ENCODE data around the gene BLOC1S2. TPM values are rescaled to one million over a fixed set of nuclear protein-coding genes. Genes with fewer than 3 reads are reported as not detected.
A peak's percentile ranks its signal among the peaks of the same experiment; 100 is the strongest.

Gene BLOC1S2
- total RNA-seq, 2 donors from 2014 or later = 4.3 to 16.1 TPM

GRCh38 chr10:100330079-100330478 lies 43.6 kb upstream of the BLOC1S2 start, which contains the start of gene PKD2L1:
PKD2L1 (minus strand) TSS chr10:100330228; CDS start chr10:100330103, 125 bp downstream.
- intact Hi-C loops (cut with DNase I) = loop anchor here (10.0 kb wide), 1 partner anchor 185 kb away; the partner anchor contains the start of gene SEC31B
- H3K27ac ChIP-seq = no peak within 1 kb of the TSS
- no peaks in the 10 kb centered on the region for H3K9me3 ChIP-seq
- no peak for TF ChIP-seq POLR2A (IDR thresholded peaks at IDR 0.05)
- no peak for TF ChIP-seq CTCF (IDR thresholded peaks at IDR 0.05)
- H3K4me3 ChIP-seq = no peak within 1 kb of the TSS
- WGBS, 2 donors = 50 to 57% methylated on average over 4 to 5 of the region's 5 CpGs
- DNase-seq = no peak
- no peaks in the 10 kb centered on the region for H3K27me3 ChIP-seq
- no peaks in the 10 kb centered on the region for H3K4me1 ChIP-seq
- no peak for ATAC-seq
- H3K36me3 ChIP-seq (replicated peaks in 1 of 2; ENCODE audit: insufficient read depth in 1 of 2, low read depth in 2 of 2) = no peaks in the 10 kb centered on the region

DNA sequence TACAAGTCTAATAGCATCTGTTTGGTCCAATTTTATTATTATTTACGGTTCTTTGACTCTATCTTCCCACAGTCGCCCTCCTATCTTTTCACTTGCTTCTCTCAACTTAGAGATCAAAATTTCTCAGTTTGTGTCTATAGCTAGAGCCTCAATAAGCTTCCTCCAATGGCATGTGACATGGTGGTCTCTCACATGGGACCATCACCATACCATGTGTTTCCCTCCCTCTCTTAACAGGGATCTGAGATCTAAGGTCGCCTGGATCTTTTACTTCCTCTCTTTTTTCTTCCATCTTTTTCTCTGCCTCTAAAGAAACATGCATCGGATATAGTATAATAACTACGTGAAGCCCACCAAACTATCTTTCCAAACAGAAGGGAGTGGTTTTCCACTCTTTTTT lies 41.7 kb upstream of the BLOC1S2 start:
- DNase-seq (no peak), ATAC-seq (no peak)
- no peak overlapping the region for H3K27ac ChIP-seq

GRCh38 chr10:100327718-100328009 lies 41.2 kb upstream of the BLOC1S2 start:
- H3K36me3 ChIP-seq (replicated peaks in 1 of 2; ENCODE audit: insufficient read depth in 1 of 2, low read depth in 2 of 2) = no peaks in the 10 kb centered on the region
- WGBS, 2 donors = 48 to 51% methylated on average over 3 of the region's 3 CpGs
- H3K9me3 ChIP-seq = no peaks in the 10 kb centered on the region
- no peaks in the 10 kb centered on the region for H3K4me1 ChIP-seq
- no peak overlapping the region for H3K27ac ChIP-seq
- no peaks in the 10 kb centered on the region for H3K27me3 ChIP-seq
- no peak for TF ChIP-seq CTCF (IDR thresholded peaks at IDR 0.05)
- TF ChIP-seq POLR2A (IDR thresholded peaks at IDR 0.05) = no peak
- intact Hi-C loops (cut with DNase I) = no loop called here
- ATAC-seq (no peak), DNase-seq (no peak)
- H3K4me3 ChIP-seq = no peak overlapping the region

More for the DNA sequence above, 41.7 kb upstream of the BLOC1S2 start:
- Histone ChIP-seq H3K4me3 (no peak overlapping the region), H3K4me1 (no peaks in the 10 kb centered on the region), H3K9me3 (no peaks in the 10 kb centered on the region), H3K27me3 (no peaks in the 10 kb centered on the region), H3K36me3 (replicated peaks in 1 of 2; ENCODE audit: insufficient read depth in 1 of 2, low read depth in 2 of 2) (no peaks in the 10 kb centered on the region)
- TF ChIP-seq CTCF (IDR thresholded peaks at IDR 0.05) (no peak), POLR2A (IDR thresholded peaks at IDR 0.05) (no peak)
- 37 to 54% methylated on average over 5 of the region's 5 CpGs for WGBS, 2 donors
- intact Hi-C loops (cut with DNase I) = no loop called here

DNA sequence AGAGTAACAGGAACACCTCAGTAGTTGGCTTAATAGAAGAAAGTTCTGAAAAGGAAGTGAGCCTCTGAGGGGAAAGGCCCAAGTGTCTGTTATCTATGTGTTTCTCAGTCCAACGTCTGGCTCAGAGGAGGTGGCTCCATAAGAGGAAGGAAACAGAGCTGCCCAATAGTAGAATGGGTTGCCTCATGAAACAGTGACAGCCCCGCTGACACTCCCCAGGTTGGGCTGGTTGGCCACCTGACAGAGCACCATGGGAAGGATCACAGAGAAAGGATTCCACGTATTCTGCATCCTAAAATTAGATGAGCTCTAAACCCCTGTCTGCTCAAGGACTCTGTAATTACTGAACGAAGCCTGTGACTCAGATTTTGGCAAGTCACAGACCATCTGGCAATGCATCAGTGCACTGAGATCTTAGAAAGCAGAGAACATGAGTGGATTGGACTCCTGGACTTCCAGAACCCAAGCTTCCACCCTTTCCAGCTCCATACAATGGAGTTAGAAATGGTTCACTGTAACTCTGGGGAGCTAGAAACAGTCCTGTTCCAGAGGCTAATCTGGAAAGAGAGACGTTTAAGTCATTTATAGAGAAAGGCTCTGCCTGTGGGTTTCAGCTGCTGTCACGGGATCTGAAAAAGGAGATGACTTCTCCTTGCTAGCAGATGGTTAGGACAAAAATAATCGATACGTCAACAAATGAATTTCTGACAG lies 40.7 kb upstream of the BLOC1S2 start:
- H3K9me3 ChIP-seq = no peaks in the 10 kb centered on the region
- ATAC-seq (no peak), DNase-seq (peak in 1 of 4 donors; percentile 38)
- TF ChIP-seq POLR2A (IDR thresholded peaks at IDR 0.05) (no peak), CTCF (IDR thresholded peaks at IDR 0.05) (no peak)
- no peaks in the 10 kb centered on the region for H3K36me3 ChIP-seq (replicated peaks in 1 of 2; ENCODE audit: insufficient read depth in 1 of 2, low read depth in 2 of 2)
- no peaks in the 10 kb centered on the region for H3K27me3 ChIP-seq
- no peak overlapping the region for H3K27ac ChIP-seq
- H3K4me3 ChIP-seq = no peak overlapping the region
- H3K4me1 ChIP-seq = no peaks in the 10 kb centered on the region
- WGBS, 2 donors = 46 to 47% methylated on average over 8 of the region's 8 CpGs
- intact Hi-C loops (cut with DNase I) = no loop called here

DNA sequence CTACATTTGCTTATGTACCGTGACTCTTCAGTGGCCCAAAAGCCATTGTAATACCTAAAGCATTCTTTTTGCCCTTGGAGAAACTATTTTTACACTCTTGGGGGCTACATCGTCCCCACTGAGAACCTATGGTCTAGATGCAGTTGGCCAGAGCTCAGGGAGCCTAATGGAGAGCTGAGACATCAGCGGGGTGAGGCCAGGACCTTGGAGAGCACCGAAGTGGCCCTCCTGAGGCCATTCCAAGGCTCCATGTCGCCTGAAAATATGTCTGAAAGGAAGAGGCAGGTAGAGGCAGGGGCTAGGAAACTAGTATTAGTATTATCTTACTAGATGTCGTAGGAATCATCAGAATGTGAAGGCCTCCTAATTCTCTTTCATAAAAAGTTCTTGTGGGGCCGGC lies 38.7 kb upstream of the BLOC1S2 start:
- Histone ChIP-seq H3K27ac (no peak overlapping the region), H3K9me3 (no peaks in the 10 kb centered on the region), H3K4me1 (no peaks in the 10 kb centered on the region), H3K4me3 (no peak overlapping the region), H3K27me3 (no peaks in the 10 kb centered on the region), H3K36me3 (replicated peaks in 1 of 2; ENCODE audit: insufficient read depth in 1 of 2, low read depth in 2 of 2) (no peaks in the 10 kb centered on the region)
- ATAC-seq (no peak), DNase-seq (no peak)
- 45 to 60% methylated on average over 7 of the region's 7 CpGs for WGBS, 2 donors
- intact Hi-C loops (cut with DNase I) = no loop called here
- TF ChIP-seq CTCF (IDR thresholded peaks at IDR 0.05) (no peak), POLR2A (IDR thresholded peaks at IDR 0.05) (no peak)
